ENCODE results near the gene IMMP2L.

DNA sequence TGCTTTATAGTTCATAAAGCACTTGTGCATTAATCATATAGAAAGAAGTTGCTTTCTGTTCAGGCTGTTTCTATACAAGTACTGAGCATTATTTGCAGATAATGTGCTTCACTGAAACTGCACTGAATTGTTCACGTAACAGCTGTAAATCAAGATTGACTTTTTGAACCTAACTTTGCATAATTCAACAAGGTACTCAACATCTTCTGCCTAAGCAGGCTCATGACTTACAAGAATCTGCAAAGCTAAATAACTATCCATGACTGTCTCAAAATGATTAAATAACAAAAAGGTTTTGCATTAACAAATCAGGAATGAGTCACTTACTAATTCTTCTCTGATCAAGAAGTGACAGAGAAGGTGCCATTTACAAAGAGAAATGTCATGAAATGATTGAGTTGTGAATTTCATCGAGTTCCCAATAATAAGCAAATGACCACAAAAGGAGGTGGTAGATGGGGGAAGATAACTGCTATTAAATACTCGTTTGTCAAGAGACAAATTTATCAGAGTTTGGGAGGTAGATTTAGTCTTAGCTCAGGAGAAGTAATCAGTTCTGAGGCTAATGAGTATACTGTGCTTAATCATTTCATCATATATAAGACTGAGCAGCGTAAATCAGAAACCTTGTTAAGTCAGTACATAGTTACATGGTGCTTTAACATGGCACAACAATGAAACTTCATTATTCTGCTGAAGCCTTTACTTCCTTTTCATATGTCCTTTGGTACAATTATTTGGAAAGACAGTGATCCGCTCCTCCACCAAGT, 632.6 kb downstream of the IMMP2L start:
- TF ChIP-seq, protein P1, sequence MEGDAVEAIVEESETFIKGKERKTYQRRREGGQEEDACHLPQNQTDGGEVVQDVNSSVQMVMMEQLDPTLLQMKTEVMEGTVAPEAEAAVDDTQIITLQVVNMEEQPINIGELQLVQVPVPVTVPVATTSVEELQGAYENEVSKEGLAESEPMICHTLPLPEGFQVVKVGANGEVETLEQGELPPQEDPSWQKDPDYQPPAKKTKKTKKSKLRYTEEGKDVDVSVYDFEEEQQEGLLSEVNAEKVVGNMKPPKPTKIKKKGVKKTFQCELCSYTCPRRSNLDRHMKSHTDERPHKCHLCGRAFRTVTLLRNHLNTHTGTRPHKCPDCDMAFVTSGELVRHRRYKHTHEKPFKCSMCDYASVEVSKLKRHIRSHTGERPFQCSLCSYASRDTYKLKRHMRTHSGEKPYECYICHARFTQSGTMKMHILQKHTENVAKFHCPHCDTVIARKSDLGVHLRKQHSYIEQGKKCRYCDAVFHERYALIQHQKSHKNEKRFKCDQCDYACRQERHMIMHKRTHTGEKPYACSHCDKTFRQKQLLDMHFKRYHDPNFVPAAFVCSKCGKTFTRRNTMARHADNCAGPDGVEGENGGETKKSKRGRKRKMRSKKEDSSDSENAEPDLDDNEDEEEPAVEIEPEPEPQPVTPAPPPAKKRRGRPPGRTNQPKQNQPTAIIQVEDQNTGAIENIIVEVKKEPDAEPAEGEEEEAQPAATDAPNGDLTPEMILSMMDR (conservative IDR thresholded peaks at IDR 0.05) = no peak
- no peak for TF ChIP-seq ZFX (IDR thresholded peaks at IDR 0.05)

Measured in C4-2B (cell line).